Ureter (tissue), 1 donor: ENCODE data around the gene APC2. TPM values are rescaled to one million over a fixed set of nuclear protein-coding genes. Genes with fewer than 3 reads are reported as not detected.

ENCODE experiments used
- DNase-seq: peaks from one replicate; pipeline ENCODE4 v3.0.0-alpha.2; 2020; ENCODE audit warnings: low spot score
- total RNA-seq: library from RNA; stranded (reverse); gene quantifications from one replicate; pipeline ENCODE4 v1.2.4, GENCODE V29; 2023
- donor health status: DM: yes; HTN: yes; CAD: no.

The APC2 gene
- total RNA-seq, 1 donor from 2014 or later, result 0.26 TPM

DNA sequence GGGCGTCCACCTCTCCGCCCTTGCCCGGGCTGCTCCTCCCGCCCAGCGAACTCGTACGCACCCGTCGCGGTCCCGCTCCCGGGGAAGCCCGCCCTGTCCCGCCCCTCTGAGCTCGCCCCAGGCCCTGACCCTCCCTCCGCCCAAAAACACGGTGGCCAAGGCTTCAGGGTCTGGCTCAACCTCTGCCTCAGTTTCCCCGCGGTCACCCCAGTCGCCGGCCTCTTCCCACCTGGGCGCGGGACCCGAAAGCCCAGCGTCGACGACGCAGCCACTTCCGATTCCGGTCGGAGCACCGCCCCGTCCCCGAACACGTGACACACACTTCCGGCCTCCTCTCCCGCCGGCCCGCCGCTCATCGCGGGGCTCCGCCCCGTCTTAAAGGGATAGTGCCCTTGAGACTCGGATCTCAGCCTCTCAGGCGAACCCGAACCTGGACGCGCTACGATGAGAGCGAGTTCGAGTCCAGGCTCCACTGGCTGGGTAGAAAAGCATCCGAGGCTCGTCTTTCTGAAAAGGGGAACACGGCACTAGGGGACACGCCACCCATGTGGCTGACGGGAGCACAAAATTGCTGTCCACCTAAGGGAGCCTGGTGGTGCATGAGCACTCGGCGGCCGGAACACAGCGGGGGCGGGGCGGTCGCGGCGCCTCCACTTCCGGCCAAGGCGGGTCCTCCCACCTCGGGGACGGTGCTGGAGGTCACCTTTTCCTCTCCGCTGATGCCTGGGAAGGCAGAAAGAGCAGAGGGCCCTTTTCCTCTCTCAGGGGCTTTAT, 29.2 kb downstream of the APC2 start, which contains the start of gene C19orf25:
C19orf25 (minus strand) TSS at position 282 of the 774 bp plus-strand sequence. CDS start 312 bp downstream, outside the sequence.
- DNase-seq, result peak; percentile 95

DNA sequence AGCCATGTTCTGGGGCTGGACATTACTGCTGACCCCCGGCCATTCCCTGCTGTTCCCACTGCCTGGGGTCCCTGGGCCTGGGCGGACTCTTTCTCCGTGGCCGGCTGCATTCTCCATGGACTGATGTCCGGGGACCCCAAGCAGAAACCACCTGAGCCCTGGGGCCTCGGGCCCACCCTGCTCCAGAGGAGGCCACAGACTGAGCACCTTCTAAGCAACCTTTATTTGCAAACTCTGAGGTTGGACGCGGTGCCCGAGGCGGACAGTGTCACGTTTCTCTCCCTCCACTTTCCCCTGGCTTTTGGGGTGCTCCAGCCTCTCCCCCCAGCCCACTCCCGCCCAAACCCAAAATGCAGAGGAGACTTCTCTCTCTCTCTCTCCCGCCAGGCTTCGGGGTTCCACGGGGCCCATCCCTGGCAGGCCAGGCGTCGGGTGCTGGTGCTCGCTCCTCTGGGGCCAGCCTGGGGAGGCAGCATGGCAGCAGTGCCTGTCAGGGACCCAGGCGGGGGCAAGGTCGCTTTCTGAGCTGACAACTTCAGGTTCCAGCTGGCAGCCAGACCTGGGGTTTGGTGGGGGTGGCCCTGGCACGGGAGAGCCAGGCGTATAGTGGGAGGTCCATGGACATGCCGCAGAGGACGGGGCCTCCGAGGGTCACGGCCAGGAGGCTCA, 31.4 kb downstream of the APC2 start:
- no peak for DNase-seq

DNA sequence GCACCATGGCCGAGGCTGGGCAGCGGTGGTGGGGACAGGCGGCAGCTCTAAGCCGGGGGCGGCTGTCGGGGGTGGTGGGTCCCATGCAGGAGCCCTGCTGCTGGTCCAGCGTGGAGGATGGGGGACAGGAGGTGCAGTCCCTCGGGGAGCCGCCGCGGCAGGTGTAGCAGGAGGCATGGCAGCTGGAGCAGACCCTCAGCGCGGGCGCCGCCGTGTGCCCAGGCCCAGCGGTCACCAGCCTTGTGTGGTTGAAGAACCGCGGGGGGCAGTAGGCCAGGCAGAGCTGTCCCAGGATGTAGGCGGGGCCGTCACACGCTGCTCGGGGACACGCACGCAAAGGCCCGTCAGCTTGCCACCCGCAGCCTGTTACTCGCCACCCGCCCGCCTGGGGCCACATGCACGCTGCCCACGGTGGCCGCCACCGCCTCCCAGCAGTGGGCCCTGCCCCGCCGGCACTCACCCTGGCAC, 32.0 kb downstream of the APC2 start:
- no peak for DNase-seq

DNA sequence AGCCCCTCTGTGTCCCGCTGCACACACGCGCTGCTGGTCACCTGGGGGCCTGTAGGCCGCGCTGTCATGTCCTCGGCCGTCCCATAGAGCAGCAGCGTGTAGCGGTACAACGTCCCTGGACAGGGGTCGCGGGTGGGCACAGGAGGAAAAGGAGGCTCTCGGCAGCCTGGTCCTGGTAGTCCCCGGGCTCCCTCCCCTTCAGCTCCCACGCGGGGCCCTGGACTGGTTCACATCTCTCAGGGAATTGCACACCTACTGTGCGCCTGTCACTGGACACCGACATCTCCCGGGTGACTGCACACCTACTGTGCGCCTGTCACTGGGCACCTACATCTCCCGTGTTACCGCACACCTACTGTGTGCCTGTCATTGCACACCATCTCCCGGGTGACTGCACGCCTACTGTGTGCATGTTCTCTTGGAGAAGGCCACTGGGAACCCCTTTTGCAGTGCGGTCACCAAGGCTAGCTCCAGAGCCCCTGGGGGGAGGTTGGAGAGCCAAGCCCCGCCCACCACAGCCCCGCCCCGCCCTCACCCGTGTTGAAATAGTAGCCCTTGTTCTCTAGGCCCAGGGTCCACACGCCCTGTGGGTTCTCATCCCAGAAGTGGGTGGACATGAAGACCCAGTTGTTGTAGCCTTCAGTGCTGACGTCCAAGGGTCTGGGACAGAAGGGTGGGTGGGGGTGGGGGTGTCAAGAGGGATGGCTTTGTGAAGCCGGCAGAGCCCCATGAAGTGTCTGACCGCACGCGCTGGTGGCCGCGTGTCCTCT, 32.6 kb downstream of the APC2 start:
- DNase-seq, result no peak

DNA sequence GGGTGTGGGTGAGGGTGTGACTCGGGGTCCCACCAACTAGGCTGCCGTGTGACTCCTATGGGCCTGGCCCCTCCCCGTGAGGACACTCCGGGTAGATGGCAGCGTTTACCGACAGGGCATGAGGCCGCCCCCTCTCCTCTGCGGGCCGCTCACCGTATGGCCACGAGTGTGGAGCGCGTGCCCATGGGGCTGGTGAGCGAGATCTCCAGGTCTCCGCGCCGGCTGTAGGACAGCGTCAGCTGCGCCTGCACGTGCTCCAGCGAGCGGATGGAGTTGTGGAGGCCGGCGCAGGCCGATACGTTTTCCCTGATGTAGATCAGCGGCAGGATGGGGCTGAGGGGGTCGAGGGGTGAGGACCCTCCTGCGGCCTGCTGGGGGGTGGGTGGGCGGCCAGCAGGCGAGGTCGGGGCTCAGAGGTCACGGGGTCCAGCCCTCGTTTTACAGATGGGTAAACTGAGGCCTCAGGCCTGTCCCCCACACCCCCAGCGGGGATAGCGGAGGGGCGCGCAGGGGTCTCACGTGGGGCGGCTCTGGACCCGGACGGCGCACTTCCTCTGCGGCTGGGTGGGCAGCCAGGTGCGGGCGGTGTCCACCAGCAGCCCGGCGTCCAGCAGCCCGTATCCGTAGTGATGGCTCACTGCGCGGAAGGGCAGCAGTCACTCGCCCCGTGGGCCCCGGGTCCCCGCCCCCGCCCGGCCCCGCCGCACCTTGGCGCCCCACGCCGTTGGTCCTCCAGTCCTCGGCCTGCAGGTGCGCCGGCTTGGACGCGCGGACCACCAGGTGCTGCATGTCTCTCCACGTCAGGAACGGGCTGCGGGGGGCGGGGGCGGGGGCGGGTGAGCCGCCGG, 33.4 kb downstream of the APC2 start:
- no peak for DNase-seq

DNA sequence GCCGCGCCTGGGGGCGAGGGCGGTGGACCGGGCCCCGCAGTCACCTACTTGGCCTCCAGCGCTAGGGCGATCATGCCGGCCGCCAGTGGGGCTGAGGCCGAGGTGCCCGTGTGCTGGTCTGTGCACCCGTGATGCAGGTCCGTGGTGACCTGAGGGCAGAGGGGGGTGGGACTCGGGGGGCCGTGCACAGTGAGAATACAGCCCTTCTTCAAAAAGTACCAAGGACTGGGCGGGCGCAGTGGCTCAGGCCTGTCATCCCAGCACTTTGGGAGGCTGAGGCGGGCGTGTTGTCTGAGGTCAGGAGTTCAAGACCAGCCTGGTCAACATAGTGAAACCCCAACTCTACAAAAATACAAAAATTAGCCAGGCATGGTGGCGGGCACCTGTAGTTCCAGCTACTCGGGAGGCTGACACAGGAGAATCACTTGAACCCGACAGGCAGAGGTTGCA, 34.1 kb downstream of the APC2 start:
- no peak for DNase-seq

DNA sequence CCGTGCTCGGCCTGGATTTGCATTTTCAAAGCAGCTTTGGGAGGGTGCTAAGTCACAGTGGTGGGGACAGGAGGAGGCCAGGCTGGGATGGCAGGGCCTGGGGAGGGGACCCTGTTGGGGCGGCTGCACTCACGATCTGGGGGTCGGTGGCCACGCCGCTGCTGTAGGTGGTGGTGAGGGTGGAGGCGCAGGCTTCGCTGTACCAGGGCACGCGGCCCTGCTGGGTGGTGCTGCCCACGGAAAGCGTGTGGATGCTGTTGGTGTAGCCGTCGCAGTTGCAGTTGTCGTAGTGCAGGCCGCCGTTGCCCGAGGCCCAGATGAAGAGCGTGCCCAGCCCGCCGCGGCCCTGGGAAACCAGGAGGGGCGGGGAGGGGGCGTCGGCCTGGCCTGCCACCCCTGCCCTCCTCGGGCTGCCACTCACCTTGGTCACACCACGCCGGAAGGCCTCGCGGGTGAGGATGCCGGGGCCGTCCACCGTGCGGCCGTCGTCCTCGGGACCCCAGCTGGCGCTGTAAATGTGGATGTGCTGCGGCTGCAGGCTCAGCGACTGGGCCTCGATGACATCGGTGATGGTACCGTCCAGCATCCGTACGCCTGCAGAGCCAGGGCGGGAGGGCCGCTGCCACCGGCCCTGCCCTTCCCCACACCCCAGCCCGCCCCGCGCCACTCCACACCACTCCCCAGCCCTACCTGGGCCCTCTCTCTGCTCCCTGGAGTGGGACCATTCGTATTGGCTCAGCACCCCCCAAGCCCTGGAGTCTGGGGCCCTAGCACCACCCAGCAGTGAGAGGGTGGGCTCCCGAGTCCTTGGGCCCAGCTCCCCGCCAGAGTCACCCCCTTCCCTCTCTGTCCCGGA, 37.0 kb downstream of the APC2 start:
- no peak for DNase-seq

DNA sequence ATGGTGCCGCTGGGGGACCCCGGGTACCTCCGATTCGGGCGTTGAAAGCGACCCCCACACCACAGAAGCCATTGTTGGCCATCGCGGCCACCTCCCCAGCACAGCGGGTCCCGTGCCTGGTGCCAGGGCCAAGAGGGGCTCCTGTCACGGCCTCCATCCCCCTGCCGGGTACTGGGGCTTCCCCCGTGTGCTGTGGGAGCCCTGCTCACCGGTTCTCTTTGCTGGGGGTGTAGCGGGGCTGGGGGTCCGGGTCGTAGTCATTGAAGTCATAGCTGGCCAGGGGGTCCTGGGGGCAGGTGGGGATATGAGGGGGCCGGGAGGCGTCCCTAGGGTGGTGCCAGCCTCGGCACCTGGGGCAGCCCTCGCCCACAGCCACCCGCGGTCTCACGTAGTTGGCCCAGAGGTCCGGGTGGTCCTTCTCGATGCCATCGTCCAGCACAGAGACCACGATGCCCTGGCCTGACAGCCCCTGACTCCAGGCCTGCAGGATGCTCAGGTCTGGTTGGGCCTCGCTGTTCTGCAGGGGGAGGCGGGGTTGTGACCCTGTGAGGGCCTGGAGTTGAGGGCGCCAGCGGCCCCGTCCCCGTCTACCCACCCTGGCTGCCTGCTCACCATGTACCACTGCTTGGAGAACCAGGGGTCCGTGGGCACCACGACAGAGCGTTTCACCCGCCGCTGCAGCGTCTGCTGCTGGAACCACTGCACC, 37.8 kb downstream of the APC2 start:
- DNase-seq, result no peak

DNA sequence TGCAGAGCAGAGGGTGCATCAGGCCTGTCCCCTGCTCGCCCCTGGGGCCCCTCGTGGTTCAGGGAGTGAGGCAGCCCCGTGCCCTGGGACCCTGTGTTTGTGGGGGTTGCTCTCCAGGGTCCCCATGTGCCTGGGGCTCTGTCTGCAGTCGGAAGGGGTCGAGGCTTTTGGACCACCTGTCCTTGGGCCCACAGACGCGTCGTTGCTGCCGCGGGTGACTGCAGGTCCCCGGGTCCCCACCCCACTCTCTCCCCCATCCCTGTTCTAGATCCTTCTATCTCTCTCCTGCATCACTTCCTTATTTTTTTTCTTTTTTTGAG, 38.3 kb downstream of the APC2 start:
- no peak for DNase-seq

DNA sequence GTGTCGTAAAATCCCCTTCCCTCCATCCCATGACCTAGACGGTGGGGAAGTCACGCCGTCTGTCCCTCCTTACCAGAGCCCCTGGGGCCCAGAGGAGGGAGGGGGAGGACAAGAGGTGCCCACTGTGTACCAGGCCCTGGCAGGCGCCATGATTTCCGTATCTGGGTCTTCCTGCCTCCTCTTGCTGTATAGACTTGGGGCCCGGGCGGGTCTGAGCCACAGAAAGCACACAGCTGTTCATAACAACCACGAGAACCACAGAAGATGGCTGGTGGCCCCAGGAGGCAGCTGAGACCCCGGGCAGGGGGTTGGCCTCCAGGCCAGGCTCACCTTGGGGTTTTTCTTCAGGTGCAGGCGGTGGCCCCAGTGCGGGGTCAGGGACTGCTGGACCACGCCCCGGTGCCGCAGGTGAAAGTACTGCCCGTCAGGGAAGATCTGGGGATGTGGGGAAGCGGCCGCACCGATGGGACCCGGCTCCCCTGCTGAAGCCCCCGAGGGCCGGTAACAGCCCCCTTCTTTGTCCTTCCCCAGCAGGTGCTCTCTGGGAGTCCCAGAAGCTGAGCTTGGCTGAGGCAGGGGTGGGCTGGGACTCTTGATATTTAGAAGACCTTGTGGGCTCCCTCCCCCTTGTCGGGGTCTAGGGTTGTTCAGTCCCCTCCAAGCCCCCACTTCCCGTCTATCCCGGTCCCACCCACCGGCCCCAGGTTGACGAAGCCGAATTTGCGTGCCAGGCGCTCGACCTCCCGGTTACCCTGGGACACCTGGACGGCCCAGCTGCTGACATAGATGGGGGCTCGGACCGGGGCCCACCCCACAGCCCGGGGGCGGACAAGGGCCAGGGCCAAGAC, 39.8 kb downstream of the APC2 start:
- no peak for DNase-seq

DNA sequence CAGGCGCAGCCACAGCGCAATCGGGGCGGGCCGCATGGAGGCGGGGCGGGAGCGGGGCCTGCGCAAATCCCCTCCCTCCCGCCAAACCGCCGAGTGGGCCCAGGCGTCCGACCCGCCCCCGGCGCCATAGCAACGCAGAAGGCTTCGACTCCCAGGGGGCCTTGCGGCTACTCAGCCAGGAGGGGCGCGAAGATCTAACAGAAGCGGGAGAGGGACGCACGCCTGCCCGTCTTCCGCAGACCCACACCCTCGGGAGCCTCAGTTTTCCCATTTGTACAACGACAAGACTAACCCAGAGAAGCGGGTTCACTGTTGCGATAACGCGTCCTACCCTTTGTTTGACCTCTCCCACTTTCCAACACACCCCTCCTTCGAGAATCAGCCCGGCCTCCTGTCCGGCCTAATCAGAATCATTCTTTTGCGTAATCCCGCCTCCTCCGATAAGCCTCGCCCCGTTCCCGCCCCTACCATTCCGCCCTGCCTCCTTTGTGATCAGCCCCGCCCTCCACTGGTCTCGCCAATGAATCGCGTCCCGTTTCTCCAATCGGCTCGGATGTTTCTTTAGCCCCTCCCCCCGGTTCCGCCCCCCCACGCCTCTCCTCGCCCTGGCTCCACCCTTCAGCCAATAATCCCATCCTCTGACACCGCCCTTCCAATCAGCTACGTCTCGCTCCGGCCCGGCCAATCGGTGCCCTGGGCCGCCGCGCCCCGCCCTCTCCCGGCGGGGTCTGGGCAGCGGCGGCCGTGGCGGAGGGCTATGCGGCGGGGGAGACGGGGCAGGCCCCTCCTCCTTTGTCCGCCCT, 40.6 kb downstream of the APC2 start, which contains the start of gene PCSK4:
PCSK4 (minus strand) TSS at position 40 of the 803 bp plus-strand sequence; CDS start at position 36, 4 bp downstream.
- peak; percentile 100 for DNase-seq

DNA sequence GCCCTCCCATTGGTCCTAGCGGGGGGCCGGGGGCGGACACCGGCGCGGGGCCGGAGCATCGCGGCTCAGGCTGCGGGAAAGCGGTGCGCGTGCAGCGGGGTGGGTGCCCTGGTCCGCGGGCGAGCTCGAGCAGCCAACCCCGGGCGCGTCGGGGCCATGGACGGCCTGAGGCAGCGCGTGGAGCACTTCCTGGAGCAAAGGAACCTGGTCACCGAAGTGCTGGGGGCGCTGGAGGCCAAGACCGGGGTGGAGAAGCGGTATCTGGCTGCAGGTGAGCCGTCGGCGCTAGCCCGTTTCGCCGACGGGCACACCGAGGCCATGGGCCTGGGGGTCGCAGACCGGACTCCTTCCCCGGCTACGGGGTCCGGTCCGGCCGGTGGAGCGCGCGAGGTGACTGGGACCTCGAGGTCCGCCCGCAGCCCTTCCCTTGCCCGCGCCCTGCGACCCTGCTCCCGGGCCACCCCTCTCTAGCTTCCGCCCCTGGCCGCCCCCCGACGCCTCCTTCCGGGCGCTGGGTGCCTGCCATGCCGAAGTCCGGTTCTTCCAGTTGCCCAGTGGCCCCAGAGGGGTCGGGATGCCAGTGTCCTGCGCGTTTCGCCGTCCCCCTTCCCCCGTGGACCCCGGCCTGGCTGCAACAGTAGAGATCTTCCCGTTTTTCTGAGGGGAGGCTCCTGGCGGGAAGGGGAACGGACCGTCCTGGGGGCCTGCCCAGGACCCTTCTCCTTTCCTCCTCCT, 41.4 kb downstream of the APC2 start, which contains the start of gene REEP6:
REEP6 (plus strand) TSS at position 68 of the 735 bp plus-strand sequence; CDS start at position 157, 89 bp downstream.
- no peak for DNase-seq

DNA sequence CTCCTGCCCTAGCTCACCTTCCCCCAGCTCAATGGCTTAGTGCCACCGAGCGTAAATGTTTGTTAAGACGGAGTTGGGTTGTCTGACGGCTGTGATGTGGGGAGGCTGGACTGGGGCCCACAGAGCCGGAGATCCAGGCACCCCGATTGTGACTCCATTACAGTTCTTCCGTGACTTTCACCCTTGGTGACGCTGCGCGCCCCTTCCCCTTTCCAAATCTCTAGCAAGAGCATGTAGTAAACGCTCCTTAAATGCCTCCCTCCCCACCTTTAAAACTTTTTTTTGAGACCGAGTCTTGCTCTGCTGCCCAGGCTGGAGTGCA, 41.9 kb downstream of the APC2 start:
- no peak for DNase-seq

DNA sequence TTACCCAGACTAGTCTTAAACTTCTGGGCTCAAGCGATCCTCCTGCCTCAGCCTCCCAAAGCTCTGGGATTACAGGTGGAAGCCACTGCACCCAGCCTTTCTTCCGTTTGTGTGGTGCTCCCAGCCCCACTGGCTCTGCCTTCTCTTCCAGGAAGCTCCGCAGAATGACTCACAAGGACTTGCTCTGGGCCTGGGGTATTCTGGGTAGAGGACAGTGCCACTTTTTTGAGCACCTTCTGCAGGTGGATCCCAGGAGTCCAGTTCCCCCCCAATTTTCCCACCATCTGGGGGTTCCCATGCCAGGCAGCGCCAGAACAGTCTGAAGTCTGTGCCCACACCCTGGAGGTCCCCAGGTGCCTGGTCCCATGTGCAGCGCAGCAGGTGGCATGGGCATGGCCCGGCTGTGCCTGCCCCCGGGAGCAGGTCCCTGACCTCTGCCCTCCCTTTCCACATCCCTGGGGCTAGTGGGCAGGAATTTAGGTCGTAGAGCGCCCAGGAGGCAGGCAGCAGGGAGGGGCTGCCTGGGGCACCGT, 42.6 kb downstream of the APC2 start:
- no peak for DNase-seq

DNA sequence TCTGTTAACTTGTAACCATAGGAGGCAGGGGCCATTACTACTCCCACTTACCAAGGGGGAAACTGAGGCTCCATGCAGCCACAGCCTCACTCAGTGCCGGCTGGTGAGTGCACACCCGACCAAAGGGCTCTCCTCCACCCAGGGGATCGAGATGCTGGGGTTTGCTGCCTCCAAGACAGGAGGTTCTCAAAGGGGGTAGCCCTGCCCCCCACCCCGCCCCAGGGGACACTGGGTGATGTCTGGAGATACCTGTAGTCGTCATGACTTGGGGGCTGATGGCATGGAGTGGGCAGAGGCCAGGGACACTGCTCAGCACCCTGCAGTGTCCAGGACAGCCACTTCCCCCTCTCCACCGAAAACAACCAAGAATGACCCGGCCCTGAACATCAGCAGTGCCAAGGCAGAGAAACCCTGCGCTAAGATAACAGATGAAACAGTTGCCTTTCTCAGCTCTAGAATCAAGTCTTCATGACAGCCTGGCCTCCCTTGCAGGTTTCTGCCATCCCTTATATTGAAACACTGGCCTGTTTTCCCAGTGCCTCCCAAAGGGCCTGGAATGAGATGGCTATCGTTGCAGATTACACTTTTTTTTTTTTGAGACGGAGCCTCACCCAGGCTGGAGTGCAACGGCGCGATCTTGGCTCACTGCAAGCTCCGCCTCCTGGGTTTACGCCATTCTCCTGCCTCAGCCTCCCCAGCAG, 44.3 kb downstream of the APC2 start:
- no peak for DNase-seq

DNA sequence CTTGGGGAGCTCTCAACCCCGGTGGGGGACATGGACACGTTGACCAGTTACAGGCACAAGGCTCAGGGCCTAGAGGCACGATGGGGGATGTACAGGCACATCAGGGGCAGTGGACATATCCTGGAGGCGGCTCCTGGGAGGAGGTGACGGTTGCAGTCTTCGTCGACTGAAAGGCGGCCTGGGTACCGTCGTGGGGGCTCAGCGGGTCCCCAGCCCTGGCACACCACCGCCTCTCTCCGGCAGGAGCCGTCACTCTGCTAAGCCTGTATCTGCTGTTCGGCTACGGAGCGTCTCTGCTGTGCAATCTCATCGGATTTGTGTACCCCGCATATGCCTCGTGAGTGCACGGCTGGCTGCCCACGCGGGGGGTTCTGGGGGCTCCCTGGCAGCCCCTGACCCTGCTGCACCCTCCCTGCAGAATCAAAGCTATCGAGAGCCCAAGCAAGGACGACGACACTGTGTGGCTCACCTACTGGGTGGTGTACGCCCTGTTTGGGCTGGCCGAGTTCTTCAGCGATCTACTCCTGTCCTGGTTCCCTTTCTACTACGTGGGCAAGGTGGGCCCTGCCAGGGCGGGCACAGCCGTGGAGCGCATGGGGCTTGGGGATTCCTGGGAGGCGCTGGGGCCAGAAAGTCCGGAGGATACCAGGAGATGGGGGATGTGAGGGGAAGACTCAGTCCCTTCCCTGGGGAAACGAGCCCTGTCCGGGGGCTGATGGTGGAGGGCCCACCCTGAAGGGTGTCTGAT, 45.3 kb downstream of the APC2 start:
- DNase-seq, result no peak
